Left lung (tissue), 10 donors: ENCODE results near the gene LIAS. TPM values are rescaled to one million over a fixed set of nuclear protein-coding genes. Genes with fewer than 3 reads are reported as not detected.

Source experiments
- ATAC-seq: fragments of 200-7000 bp; cut with Tn5 transposase; one replicate; pipeline ENCODE4 v1.9.1; 2020; ENCODE audit warnings: moderate library complexity
- DNase-seq, 4 donors: peaks; one replicate each; pipeline ENCODE4 v3.0.0-alpha.2; 2013 to 2020
- H3K27ac ChIP-seq, 2 donors: fragments of 200-600 bp; sonication (generic) in 1 of 2; one replicate each; pipeline versions ENCODE4 v1.5.0 to v1.8.0; 2020 to 2021
- H3K27me3 ChIP-seq, 2 donors: fragments of 200-600 bp; sonication (generic) in 1 of 2; one replicate each; pipeline versions ENCODE4 v1.5.0 to v1.8.0; 2020 to 2021
- H3K36me3 ChIP-seq, 2 donors: fragments of 200-600 bp; sonication (generic) in 1 of 2; one replicate each; pipeline versions ENCODE4 v1.5.0 to v1.8.0; 2020 to 2021
- H3K4me1 ChIP-seq, 2 donors: fragments of 200-600 bp; one replicate each; pipeline ENCODE4 v1.8.0; 2021
- H3K4me3 ChIP-seq, 2 donors: fragments of 200-600 bp; sonication (generic) in 1 of 2; one replicate each; pipeline versions ENCODE4 v1.5.0 to v1.8.0; 2020 to 2021; ENCODE audit warnings: mild to moderate bottlenecking in 1 of 2
- H3K9me3 ChIP-seq, 2 donors: fragments of 200-600 bp; sonication (generic) in 1 of 2; one replicate each; pipeline versions ENCODE4 v1.5.0 to v1.8.0; 2020 to 2021
- CTCF ChIP-seq, 2 donors: fragments of 200-600 bp; sonication (generic) in 1 of 2; IDR thresholded peaks; one replicate each; pipeline versions ENCODE4 v1.5.0 to v1.8.0; 2021; ENCODE audit warnings: antibody characterized with exemption in 2 of 2
- intact Hi-C, 2 donors: fragments of 100-400 bp; cut with DNase I; formaldehyde crosslinking; loops; one replicate each; pipeline versions ENCODE4 v1.11.2 to v1.14.2; 2022
- polyA plus RNA-seq, 6 donors: library from polyadenylated mRNA; unstranded; fragments of 120-200 nt; gene quantifications; one replicate each; pipeline ENCODE4 v1.2.1, GENCODE V29; 2013; ENCODE audit not compliant: insufficient read length in 6 of 6
- total RNA-seq, 2 donors: library from RNA; stranded (reverse); fragmentation: NEBNext Ultra II Directional; extraction: Animal tissue kit (Norgen Biotek cat#: 25700); gene quantifications; one replicate each; pipeline ENCODE4 v1.2.1, GENCODE V29; 2021
- donor health status: DM: no; HTN: yes; CAD: no.
- donor health status: DM: no; HTN: no; CAD: no.

Gene LIAS
- total and polyA plus RNA-seq, 8 donors: 9.6 to 36.6 (median 29.0) TPM

GRCh38 chr4:39484582-39485272 lies 25.9 kb downstream of the LIAS start:
- H3K36me3 ChIP-seq: no peaks in the 10 kb centered on the region
- intact Hi-C loops: no loop called here
- peaks cover 0 to 9% of the 10 kb centered on the region in 2 donors for H3K4me1 ChIP-seq
- no peak for DNase-seq
- H3K9me3 ChIP-seq: no peaks in the 10 kb centered on the region
- H3K27me3 ChIP-seq: no peaks in the 10 kb centered on the region
- H3K27ac ChIP-seq: peak overlapping the region in 1 of 2 donors; percentile 37
- no peak for ATAC-seq
- no peak for TF ChIP-seq CTCF (IDR thresholded peaks at IDR 0.05)
- H3K4me3 ChIP-seq: no peak overlapping the region

- no peaks in the 10 kb centered on the region for H3K36me3 ChIP-seq
- DNase-seq (no peak), ATAC-seq (peak; percentile 27)
- intact Hi-C loops: no loop called here
- peaks cover 0 to 9% of the 10 kb centered on the region in 2 donors for H3K4me1 ChIP-seq
- no peak for TF ChIP-seq CTCF (IDR thresholded peaks at IDR 0.05)
- H3K9me3 ChIP-seq: no peaks in the 10 kb centered on the region
- H3K27me3 ChIP-seq: no peaks in the 10 kb centered on the region
- no peak overlapping the region for H3K27ac ChIP-seq
- H3K4me3 ChIP-seq: no peak overlapping the region
Measured at GRCh38 chr4:39486221-39486804, 27.5 kb downstream of the LIAS start.

- intact Hi-C loops: no loop called here
- Histone ChIP-seq H3K9me3 (no peaks in the 10 kb centered on the region), H3K36me3 (no peaks in the 10 kb centered on the region), H3K27me3 (no peaks in the 10 kb centered on the region), H3K27ac (no peak overlapping the region), H3K4me3 (no peak overlapping the region), H3K4me1 (peaks cover 0 to 2% of the 10 kb centered on the region in 2 donors)
- ATAC-seq (no peak), DNase-seq (no peak)
- TF ChIP-seq CTCF (IDR thresholded peaks at IDR 0.05): no peak
Measured at GRCh38 chr4:39490322-39490721, 31.5 kb downstream of the LIAS start.

GRCh38 chr4:39494354-39494753 lies 35.5 kb downstream of the LIAS start:
- no peaks in the 10 kb centered on the region for H3K9me3 ChIP-seq
- peaks cover 0 to 15% of the 10 kb centered on the region in 2 donors for H3K36me3 ChIP-seq
- ATAC-seq (no peak), DNase-seq (no peak)
- intact Hi-C loops: no loop called here
- H3K4me3 ChIP-seq: no peak overlapping the region
- H3K4me1 ChIP-seq: no peaks in the 10 kb centered on the region
- H3K27ac ChIP-seq: no peak overlapping the region
- no peak for TF ChIP-seq CTCF (IDR thresholded peaks at IDR 0.05)
- no peaks in the 10 kb centered on the region for H3K27me3 ChIP-seq

GRCh38 chr4:39495446-39496213 lies 36.8 kb downstream of the LIAS start:
- Histone ChIP-seq H3K36me3 (peaks cover 0 to 28% of the 10 kb centered on the region in 2 donors), H3K27ac (no peak overlapping the region), H3K4me1 (no peaks in the 10 kb centered on the region), H3K9me3 (no peaks in the 10 kb centered on the region), H3K4me3 (no peak overlapping the region), H3K27me3 (no peaks in the 10 kb centered on the region)
- DNase-seq: no peak
- TF ChIP-seq CTCF (IDR thresholded peaks at IDR 0.05): no peak
- intact Hi-C loops: no loop called here
- ATAC-seq: peak; percentile 23
